Measurements from ENCODE around the gene SRSF12.
"Not testable (repeated sequence)": the region's sequence is repeated elsewhere in the genome, so short reads cannot be mapped to it uniquely, and the experiment has no call there.

Gene SRSF12

DNA sequence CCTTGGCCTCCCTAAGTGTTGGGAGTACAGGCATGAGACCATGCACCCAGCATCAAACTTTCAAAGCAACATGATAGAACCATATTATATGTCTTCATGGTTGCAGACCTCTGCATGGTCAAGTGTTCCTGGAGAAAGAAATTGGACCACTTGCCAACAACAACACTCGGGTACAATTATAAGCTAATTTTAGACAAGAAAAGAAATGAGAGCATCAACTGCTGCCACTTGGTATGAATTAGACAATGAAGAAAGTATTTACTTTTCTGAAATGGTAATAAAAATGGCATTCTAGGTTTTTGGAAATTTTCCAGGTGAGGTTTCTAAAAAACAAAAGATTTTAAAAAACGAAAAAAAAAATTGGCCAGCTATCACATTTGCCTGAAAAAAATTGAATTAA, 20.3 kb upstream of the SRSF12 start:
- no peaks in the 10 kb centered on the region for H3K9me3 ChIP-seq (ENCODE audit: severe bottlenecking)
- no peak for DNase-seq (ENCODE audit: low spot score)
- peaks cover 8% of the 10 kb centered on the region for H3K4me1 ChIP-seq (ENCODE audit: insufficient read depth, poor library complexity, severe bottlenecking)
- TF ChIP-seq CTCF (IDR thresholded peaks at IDR 0.05; ENCODE audit: poor library complexity, severe bottlenecking): no peak
- no peaks in the 10 kb centered on the region for H3K27me3 ChIP-seq (ENCODE audit: insufficient read depth, poor library complexity, severe bottlenecking)
- H3K4me3 ChIP-seq (ENCODE audit: severe bottlenecking): no peak overlapping the region
- no peak overlapping the region for H3K27ac ChIP-seq (ENCODE audit: poor library complexity, severe bottlenecking)
- no peak for ATAC-seq (ENCODE audit: low read depth)
- no peaks in the 10 kb centered on the region for H3K36me3 ChIP-seq (ENCODE audit: low read depth)

- no peak for TF ChIP-seq CTCF (IDR thresholded peaks at IDR 0.05; ENCODE audit: poor library complexity, severe bottlenecking)
- Histone ChIP-seq H3K36me3 (ENCODE audit: low read depth) (no peaks in the 10 kb centered on the region), H3K9me3 (ENCODE audit: severe bottlenecking) (no peaks in the 10 kb centered on the region), H3K4me1 (ENCODE audit: insufficient read depth, poor library complexity, severe bottlenecking) (peaks cover 5% of the 10 kb centered on the region), H3K4me3 (ENCODE audit: severe bottlenecking) (no peak overlapping the region), H3K27ac (ENCODE audit: poor library complexity, severe bottlenecking) (no peak overlapping the region), H3K27me3 (ENCODE audit: insufficient read depth, poor library complexity, severe bottlenecking) (no peaks in the 10 kb centered on the region)
- ATAC-seq (ENCODE audit: low read depth): no peak
- no peak for DNase-seq (ENCODE audit: low spot score)
Measured at GRCh38 chr6:89134723-89135122, 16.9 kb upstream of the SRSF12 start.

DNA sequence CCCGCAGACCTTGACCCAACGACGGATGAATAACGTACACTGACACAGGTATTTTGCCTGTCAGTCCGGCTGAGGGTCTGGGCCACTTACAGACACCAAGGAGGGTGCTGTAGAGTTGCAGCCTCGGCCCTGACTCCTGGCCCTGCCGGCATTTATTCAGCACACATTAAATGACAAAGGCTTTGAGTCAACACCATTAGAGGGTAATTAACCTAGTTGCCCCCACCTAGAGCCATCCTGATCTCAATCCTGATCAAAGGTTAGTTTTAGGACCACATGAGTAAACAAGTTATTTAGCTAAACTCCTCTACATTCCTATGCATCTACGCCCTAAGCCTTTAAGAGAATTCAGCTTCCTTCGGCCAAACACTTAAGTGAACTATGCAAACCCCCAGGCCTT, 16.1 kb upstream of the SRSF12 start:
- no peak for ATAC-seq (ENCODE audit: low read depth)
- Histone ChIP-seq H3K4me1 (ENCODE audit: insufficient read depth, poor library complexity, severe bottlenecking) (no peaks in the 10 kb centered on the region), H3K27ac (ENCODE audit: poor library complexity, severe bottlenecking) (no peak overlapping the region), H3K9me3 (ENCODE audit: severe bottlenecking) (no peaks in the 10 kb centered on the region), H3K4me3 (ENCODE audit: severe bottlenecking) (no peak overlapping the region), H3K27me3 (ENCODE audit: insufficient read depth, poor library complexity, severe bottlenecking) (no peaks in the 10 kb centered on the region), H3K36me3 (ENCODE audit: low read depth) (no peaks in the 10 kb centered on the region)
- DNase-seq (ENCODE audit: low spot score): no peak
- TF ChIP-seq CTCF (IDR thresholded peaks at IDR 0.05; ENCODE audit: poor library complexity, severe bottlenecking): no peak

- Histone ChIP-seq H3K27ac (ENCODE audit: poor library complexity, severe bottlenecking) (no peak overlapping the region), H3K4me3 (ENCODE audit: severe bottlenecking) (no peak overlapping the region), H3K4me1 (ENCODE audit: insufficient read depth, poor library complexity, severe bottlenecking) (no peaks in the 10 kb centered on the region), H3K9me3 (ENCODE audit: severe bottlenecking) (peaks cover 3% of the 10 kb centered on the region), H3K36me3 (ENCODE audit: low read depth) (no peaks in the 10 kb centered on the region), H3K27me3 (ENCODE audit: insufficient read depth, poor library complexity, severe bottlenecking) (no peaks in the 10 kb centered on the region)
- ATAC-seq (ENCODE audit: low read depth) (no peak), DNase-seq (ENCODE audit: low spot score) (no peak)
- TF ChIP-seq CTCF (IDR thresholded peaks at IDR 0.05; ENCODE audit: poor library complexity, severe bottlenecking): no peak
Measured at GRCh38 chr6:89132057-89132456, 14.2 kb upstream of the SRSF12 start.

- Histone ChIP-seq H3K4me3 (ENCODE audit: severe bottlenecking) (no peak overlapping the region), H3K27ac (ENCODE audit: poor library complexity, severe bottlenecking) (no peak overlapping the region), H3K27me3 (ENCODE audit: insufficient read depth, poor library complexity, severe bottlenecking) (no peaks in the 10 kb centered on the region), H3K9me3 (ENCODE audit: severe bottlenecking) (peaks cover 3% of the 10 kb centered on the region), H3K4me1 (ENCODE audit: insufficient read depth, poor library complexity, severe bottlenecking) (no peaks in the 10 kb centered on the region), H3K36me3 (ENCODE audit: low read depth) (no peaks in the 10 kb centered on the region)
- ATAC-seq (ENCODE audit: low read depth): no peak
- DNase-seq (ENCODE audit: low spot score): no peak
- TF ChIP-seq CTCF (IDR thresholded peaks at IDR 0.05; ENCODE audit: poor library complexity, severe bottlenecking): no peak
Measured at GRCh38 chr6:89131599-89131998, 13.7 kb upstream of the SRSF12 start.

GRCh38 chr6:89128256-89128671, 10.4 kb upstream of the SRSF12 start:
- not testable (repeated sequence) for H3K27me3 ChIP-seq (ENCODE audit: insufficient read depth, poor library complexity, severe bottlenecking); H3K27ac ChIP-seq (ENCODE audit: poor library complexity, severe bottlenecking); H3K4me3 ChIP-seq (ENCODE audit: severe bottlenecking); H3K36me3 ChIP-seq (ENCODE audit: low read depth); H3K9me3 ChIP-seq (ENCODE audit: severe bottlenecking); H3K4me1 ChIP-seq (ENCODE audit: insufficient read depth, poor library complexity, severe bottlenecking); ATAC-seq (ENCODE audit: low read depth); DNase-seq (ENCODE audit: low spot score)
